HG03139 (cell line): ENCODE results near the gene ITGB5.
A peak's percentile ranks its signal among the peaks of the same experiment; 100 is the strongest.

Source experiments
- ATAC-seq: cut with Tn5 transposase; IDR thresholded peaks from one replicate; pipeline ENCODE4 v1.9.1; 2021; ENCODE audit not compliant: unreplicated experiment

ITGB5 gene

GRCh38 chr3:124774327-124774718 is 112.8 kb downstream of the ITGB5 start:
- no peak for ATAC-seq

GRCh38 chr3:124773351-124774326 is 113.5 kb downstream of the ITGB5 start:
- ATAC-seq: no peak

GRCh38 chr3:124772081-124772831 is 114.9 kb downstream of the ITGB5 start:
- ATAC-seq: no peak

GRCh38 chr3:124771083-124771445 is 116.1 kb downstream of the ITGB5 start:
- ATAC-seq: no peak

- ATAC-seq: no peak
Observed at GRCh38 chr3:124770336-124771082, 116.7 kb downstream of the ITGB5 start.

- no peak for ATAC-seq
Observed at GRCh38 chr3:124769462-124769861, 117.7 kb downstream of the ITGB5 start.

GRCh38 chr3:124768812-124769211 is 118.4 kb downstream of the ITGB5 start:
- peak; percentile 60 for ATAC-seq

- ATAC-seq: no peak
Observed at GRCh38 chr3:124767691-124768090, 119.5 kb downstream of the ITGB5 start.

- no peak for ATAC-seq
Observed at GRCh38 chr3:124767264-124767663, 119.9 kb downstream of the ITGB5 start.

- no peak for ATAC-seq
Observed at GRCh38 chr3:124766113-124767095, 120.8 kb downstream of the ITGB5 start.

- ATAC-seq: no peak
Observed at GRCh38 chr3:124765197-124765840, 121.8 kb downstream of the ITGB5 start.

GRCh38 chr3:124764746-124765145 is 122.4 kb downstream of the ITGB5 start:
- ATAC-seq: no peak

- ATAC-seq: no peak
Observed at GRCh38 chr3:124763644-124764358, 123.4 kb downstream of the ITGB5 start.

GRCh38 chr3:124763206-124763605 is 124.0 kb downstream of the ITGB5 start:
- no peak for ATAC-seq

GRCh38 chr3:124762661-124763011 is 124.5 kb downstream of the ITGB5 start:
- no peak for ATAC-seq

- no peak for ATAC-seq
Observed at GRCh38 chr3:124761935-124762660, 125.1 kb downstream of the ITGB5 start.

- no peak for ATAC-seq
Observed at GRCh38 chr3:124761250-124761796, 125.8 kb downstream of the ITGB5 start.

- no peak for ATAC-seq
Observed at GRCh38 chr3:124760601-124761000, 126.6 kb downstream of the ITGB5 start.
